Coronary artery (tissue), 2 donors: ENCODE data around the gene SLC2A9.

Experiments
- DNase-seq: peaks from one replicate; pipeline ENCODE4 v3.0.0-alpha.2; 2017; ENCODE audit warnings: low spot score
- H3K27ac ChIP-seq, 2 donors: fragments of 200-600 bp; sonication (generic); one replicate each; pipeline ENCODE4 v1.5.1; 2016 to 2019
- H3K4me3 ChIP-seq: fragments of 200-600 bp; sonication (generic); 2 replicates; pipeline ENCODE4 v1.5.1; 2016; ENCODE audit warnings: mild to moderate bottlenecking, moderate library complexity
- CTCF ChIP-seq: fragments of 200-600 bp; sonication (generic); IDR thresholded peaks from one replicate; pipeline ENCODE4 v1.5.1; 2019; ENCODE audit warnings: antibody characterized with exemption

Gene SLC2A9

GRCh38 chr4:9963328-9963727 is 58.0 kb downstream of the SLC2A9 start:
- Histone ChIP-seq H3K27ac (no peak overlapping the region), H3K4me3 (no peak overlapping the region)
- no peak for DNase-seq
- TF ChIP-seq CTCF = no peak

- no peak for DNase-seq
- TF ChIP-seq CTCF = no peak
- no peak overlapping the region for H3K27ac ChIP-seq
- no peak overlapping the region for H3K4me3 ChIP-seq
Observed at GRCh38 chr4:9962611-9963314, 58.5 kb downstream of the SLC2A9 start.

- TF ChIP-seq CTCF = no peak
- no peak for DNase-seq
Observed at GRCh38 chr4:9954468-9954867, 66.8 kb downstream of the SLC2A9 start.

GRCh38 chr4:9953089-9953488 is 68.2 kb downstream of the SLC2A9 start:
- no peak for DNase-seq
- Histone ChIP-seq H3K27ac (no peak overlapping the region), H3K4me3 (no peak overlapping the region)
- no peak for TF ChIP-seq CTCF

More at GRCh38 chr4:9954468-9954867, 66.8 kb downstream of the SLC2A9 start:
- no peak overlapping the region for H3K27ac ChIP-seq
- no peak overlapping the region for H3K4me3 ChIP-seq

GRCh38 chr4:9952415-9952950 is 68.8 kb downstream of the SLC2A9 start:
- no peak for TF ChIP-seq CTCF
- Histone ChIP-seq H3K27ac (no peak overlapping the region), H3K4me3 (no peak overlapping the region)
- DNase-seq = no peak

- no peak for TF ChIP-seq CTCF
- H3K27ac ChIP-seq = no peak overlapping the region
- no peak for DNase-seq
- H3K4me3 ChIP-seq = no peak overlapping the region
Observed at GRCh38 chr4:9949573-9949972, 71.7 kb downstream of the SLC2A9 start.
